DMS53 (cell line): Measurements from ENCODE around the gene KDM4E.

Experiments
- DNase-seq: peaks from one replicate; lab custom pipeline; 2025; lab: John Stamatoyannopoulos, UW

Gene KDM4E

DNA sequence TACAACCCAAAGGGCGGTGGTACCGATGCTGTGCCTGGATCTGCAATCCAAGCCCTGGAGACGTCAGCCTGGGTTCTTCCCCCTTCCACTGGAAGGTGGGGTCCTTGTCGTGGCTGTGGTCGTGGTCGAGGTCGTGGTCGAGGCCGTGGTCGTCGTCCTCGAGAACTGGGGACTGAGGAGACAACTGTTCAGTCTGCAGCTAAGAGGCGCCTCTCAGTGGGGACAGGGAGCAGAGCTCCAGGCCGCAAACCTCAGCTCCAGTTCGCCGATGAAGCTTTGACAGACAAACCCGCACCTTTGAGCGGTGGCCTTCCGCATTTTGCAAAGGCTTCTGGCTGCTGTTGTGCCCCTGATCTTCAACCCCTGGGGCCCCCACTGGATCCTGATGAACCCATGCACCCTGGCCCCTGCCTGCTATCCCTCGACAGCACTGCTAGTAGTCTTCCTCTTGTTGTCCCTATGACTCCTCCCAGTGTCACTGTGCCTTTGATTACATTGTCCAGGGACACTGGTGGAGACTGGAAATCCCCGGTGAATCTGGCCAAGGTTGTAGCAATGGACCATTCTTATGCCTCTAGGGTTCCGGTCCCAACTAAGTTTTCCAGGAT is 25.6 kb downstream of the KDM4E start:
- no peak for DNase-seq

DNA sequence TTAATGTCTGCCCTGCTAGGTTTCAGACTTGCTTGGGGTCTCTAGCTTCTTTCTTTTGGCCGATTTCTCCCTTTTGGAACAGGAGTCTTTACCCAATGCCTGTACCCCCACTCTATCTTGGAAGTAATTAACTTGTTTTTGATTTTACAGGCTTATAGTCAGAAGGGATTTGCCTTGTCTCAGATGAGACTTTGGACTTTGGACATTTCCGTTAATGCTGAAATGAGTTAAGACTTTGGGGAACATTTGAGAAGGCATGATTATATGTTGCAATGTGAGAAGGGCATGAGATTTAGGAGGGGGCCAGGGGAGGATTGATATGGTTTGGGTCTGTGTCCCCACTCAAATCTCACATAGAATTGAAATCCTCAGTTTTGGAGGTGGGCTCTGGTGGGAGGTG is 29.3 kb downstream of the KDM4E start:
- no peak for DNase-seq

DNA sequence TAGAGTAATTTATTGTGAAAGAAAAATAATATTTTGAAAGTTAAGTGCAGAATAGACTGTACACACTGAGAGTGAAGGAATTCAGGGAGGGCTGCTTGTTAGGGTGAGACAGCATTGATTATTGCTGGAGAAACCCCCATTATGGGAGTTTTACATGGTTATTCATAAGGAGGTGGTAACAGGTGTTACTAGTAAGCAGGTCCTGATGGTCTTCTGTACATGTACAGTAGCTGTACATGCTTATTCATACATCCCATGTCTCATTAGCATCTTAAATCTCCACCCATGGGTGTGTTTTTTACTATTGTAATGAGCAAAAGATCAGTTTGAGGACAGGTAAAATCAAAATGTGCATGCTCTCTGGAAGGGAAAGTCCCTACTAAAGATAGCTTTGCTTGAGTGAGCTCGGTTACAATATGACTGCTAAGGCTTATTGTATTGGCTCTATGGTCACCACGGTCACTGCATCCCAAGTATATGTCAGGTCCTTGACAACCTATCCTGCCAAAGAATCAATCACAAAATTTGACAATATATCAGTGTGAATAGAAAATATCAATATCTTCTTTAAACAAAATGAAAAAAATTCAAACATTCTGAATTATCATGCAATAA is 30.3 kb downstream of the KDM4E start:
- no peak for DNase-seq

DNA sequence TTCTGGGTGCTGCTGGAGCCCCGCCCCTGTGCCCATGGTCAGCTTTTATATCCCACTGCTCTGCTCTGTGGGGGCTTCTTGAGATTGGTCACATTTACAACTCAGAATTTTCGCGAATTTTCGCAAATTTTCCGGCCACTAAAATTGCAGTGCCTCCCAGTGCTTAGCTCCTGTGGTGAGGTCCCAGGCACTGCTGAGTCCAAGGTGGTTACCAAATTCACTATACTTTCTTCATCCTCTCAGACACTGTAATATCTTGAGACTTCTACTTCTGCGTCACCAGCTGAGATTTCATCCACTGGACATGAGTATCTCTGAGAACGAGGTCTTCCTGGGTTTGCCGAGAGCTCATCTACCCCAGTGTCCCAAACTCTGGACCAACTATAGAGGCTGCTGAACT is 32.9 kb downstream of the KDM4E start:
- DNase-seq: no peak

DNA sequence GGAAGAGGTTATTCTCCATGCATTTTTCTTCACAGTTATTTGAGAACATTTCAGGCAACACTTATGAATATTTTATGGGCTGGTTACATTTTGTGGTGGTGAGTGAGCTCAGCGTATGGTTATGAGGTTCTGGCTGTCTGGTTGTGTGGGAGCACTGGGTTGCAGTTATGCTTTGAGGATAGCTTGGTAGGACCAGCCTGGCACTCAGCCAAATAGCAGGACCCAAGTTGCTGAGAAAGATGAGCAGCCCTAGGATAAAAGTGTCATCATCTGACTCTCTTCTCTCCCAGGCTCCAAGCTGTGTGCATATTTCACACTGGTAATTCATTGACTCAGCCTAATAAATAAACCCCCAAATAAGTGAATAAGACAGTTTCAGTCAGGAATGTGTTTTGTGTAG is 33.6 kb downstream of the KDM4E start:
- DNase-seq: no peak

DNA sequence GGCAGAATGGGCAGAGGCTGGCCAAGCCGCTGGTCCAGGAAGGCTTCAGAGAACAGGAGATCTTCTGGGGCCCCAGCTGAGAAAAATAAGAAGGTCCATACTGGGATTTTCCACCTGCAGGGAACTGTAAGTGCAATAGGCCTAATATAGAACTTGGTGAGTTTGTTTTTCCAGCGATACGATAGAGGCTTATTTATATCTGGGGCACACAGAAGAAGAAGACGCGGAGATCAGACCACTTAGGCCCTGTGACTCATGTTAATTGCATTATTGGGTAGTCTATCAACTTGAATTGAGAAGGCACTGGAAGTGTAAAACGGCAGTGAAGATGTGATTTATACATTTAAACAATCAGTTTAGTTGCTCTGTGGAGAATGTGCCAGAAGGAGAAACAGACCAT is 34.0 kb downstream of the KDM4E start:
- no peak for DNase-seq

DNA sequence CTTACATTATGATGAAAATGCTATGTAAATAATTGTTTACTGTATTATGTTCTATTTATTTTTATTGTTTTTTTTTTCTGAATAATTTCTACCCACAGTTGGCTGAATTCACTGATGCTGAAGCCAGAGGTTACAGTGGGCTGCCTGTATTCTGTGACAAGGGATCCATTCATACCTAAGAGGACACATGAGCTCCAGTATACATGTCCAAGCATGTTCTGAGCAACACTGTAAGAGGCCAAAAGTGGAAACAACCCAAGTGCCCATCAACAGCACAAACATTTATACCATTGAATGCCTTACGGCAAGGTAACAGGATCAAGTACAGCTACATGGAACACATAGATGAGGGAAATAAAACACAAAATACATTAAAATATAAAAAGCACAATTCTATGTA is 40.3 kb downstream of the KDM4E start:
- peak; percentile 16 for DNase-seq

DNA sequence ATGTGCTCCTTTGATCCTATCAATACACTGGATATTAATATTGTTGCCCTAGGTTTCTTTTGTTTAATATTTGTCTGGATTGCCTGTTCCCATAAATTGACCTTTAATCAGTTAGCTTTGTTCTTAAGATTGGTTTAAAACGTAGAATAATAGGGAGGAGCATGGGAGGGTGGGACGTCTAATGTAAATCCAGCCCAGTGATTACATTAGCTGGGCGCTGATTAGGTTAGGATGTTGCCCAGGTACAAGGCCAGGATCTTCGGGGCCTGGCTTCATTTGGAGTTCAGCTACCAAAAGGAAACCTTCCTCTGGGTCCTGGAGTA is 41.6 kb downstream of the KDM4E start, which contains the start of gene SRSF8:
Gene SRSF8 (plus strand): TSS at position 204 of the 323 bp plus-strand sequence. CDS start 308 bp downstream, outside the sequence.
- no peak for DNase-seq

DNA sequence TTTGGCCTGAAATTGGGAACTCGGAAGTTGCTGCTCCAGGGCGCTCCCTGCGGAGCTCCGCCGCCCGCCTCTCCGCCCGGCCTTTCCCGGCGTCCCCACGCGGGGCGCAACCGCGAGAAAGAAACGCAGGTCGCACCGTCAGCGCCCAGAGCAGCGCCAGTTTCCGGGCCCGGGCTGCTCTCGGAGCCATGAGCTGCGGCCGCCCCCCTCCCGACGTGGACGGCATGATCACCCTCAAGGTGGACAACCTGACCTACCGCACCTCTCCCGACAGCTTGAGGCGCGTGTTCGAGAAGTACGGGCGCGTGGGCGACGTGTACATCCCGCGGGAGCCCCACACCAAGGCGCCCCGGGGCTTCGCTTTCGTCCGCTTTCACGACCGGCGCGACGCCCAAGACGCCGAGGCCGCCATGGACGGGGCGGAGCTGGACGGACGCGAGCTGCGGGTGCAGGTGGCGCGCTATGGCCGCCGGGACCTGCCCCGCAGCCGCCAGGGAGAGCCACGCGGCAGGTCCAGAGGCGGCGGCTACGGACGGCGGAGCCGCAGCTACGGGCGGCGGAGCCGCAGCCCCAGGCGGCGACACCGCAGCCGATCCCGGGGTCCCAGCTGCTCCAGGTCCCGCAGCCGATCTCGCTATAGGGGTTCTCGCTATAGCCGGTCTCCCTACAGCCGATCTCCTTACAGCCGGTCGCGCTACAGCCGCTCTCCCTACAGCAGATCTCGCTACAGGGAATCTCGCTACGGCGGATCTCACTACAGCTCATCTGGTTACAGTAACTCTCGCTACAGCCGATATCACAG is 42.2 kb downstream of the KDM4E start:
- DNase-seq: peak; percentile 94

DNA sequence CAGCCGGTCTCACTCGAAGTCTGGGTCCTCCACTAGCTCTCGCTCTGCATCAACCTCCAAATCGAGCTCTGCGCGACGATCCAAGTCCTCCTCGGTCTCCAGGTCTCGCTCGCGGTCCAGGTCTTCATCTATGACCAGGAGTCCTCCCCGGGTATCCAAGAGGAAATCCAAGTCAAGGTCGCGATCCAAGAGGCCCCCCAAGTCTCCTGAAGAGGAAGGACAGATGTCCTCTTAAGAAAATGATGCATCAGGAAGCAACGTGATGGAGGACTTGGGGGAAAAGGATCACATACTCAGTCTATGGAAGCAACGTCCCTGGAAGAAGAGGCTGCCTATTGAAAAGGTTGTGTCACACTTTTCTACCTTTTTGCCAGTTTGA is 42.8 kb downstream of the KDM4E start:
- no peak for DNase-seq

DNA sequence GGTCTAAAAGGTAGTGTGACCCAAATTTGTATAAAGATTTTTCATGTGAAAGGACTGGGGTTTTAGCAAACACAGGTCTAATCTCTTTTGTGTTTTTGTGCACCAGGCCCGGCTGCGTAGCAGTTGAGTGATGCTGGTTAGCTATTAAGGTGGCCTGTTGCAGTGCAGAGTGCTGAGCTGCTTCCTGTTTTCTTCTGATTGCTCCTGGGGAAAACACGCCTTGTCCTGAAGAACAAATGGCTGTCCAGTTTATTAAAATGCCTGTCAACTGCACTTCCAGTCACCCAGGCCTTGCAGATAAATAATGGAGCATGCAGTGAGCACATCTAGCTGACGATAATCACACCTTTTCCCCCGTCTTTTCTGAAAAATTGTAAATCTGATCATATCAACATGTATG is 43.5 kb downstream of the KDM4E start:
- peak; percentile 98 for DNase-seq

DNA sequence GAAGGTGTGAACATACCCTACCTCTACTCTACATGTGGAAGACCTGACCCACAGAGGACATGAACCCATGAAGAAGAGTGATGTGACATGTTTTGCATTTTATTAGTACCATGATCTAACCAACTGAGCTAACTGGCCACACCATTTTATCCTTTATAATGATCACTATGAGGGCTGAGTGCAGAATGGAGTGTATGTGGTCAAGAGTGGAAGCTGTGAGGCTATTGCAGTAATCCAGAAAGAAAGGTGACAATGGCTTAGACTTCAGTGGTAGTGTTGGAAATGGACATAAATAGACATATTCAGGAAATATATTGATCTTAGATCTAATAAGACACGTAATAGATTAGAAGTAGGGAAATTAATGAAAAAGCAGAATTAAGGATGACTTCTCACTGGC is 45.4 kb downstream of the KDM4E start:
- no peak for DNase-seq

DNA sequence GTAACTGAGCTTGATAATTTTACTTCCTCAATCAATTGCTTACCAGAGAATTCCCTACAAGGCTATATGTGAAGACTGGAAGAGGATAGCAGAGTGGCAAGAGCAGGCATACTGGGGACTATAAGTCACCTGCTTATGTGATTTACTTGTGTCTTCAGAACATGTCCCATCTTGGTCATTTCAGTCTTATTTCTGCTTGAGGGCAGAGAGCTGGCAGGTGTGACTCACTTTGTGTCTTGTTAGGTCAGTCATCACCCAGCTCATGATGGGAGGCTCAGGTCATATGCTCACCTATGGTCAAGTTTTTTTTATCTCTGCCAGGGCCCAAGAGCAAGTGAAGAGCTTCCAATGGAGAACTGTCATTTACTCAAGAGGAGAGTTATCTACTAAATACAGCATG is 47.9 kb downstream of the KDM4E start:
- DNase-seq: peak; percentile 35

DNA sequence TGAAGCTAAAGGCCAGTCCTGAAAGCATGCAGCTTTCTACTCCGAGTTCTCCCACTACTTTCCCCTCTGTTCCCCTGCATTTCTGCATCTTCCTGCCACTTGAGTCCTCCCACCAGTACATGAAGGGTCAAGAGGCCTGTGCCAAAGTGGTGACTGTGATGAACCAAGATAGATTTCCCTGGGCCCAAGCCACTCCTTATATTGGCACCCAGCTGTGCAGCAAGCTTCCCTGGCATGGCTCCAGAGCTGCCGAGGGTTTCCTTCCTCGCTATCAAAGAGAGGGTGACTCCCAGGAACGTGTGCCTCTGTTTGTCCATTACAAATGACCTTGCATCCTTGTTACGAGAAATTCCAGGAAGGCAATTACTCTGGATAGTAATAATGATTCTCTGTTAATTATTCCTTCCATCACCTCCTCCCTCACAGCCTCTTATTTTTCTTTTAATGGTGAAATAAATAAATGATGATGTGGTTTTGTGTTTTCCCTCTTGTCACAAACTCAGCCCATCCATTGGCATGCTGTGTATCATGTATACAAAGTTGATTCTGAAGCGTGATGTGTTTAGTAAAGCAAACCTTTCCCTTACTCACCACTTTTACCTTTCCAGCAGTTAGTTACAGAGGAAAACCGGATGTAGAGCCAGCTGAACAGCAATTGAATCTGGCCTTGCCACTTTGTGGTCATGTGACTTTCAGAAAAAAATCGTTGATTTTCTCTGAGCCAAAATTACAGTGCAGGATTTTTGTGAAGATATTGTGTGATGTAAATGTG is 49.9 kb downstream of the KDM4E start:
- DNase-seq: peak; percentile 29

DNA sequence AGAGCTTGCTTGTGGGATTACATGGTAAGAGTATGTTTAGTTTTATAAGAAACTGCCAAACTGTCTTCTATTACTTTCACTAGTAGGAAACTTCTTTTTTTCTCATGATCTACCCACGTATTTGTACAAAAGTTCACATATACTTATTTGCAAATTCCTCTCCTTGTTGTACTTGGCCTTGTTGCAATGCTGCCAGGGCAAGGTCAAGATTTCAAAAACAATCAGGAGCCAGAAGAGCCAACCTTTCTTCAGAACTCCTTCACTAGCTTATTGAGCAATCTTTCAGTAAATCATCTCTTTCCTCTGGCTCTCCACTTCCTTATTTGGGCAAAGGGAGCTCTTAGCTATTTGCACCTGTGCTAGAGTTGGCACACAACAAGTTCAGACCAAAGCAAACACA is 51.4 kb downstream of the KDM4E start:
- DNase-seq: peak; percentile 70

DNA sequence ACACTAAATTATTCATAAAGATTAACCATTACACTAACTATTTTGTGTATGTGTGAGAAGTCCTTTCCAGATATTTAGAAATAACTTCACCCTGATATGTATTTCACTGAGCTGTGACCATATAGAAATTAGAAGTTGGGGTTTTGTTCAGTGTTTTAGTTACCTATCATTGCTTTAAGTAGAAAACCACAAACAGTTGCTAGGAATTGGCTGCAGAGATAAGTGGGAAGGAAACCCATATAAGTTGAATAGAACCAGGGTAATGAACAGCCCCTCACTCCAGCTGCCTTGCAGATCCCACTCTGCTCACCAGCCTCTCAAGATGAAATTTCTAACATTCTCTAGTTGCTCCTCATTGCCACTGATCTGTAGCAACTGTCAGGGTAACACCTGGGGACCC is 51.9 kb downstream of the KDM4E start:
- DNase-seq: no peak
